CD4-positive, alpha-beta T cell (primary cell): ENCODE results near the gene LAMA2. TPM values are rescaled to one million over a fixed set of nuclear protein-coding genes. Genes with fewer than 3 reads are reported as not detected.

ENCODE experiments used
- ATAC-seq: fragments of 200-7000 bp; cut with Tn5 transposase; one replicate; pipeline ENCODE4 v1.10.0; 2022; ENCODE audit warnings: mild to moderate bottlenecking; ENCODE audit not compliant: poor library complexity
- CTCF ChIA-PET: fragments of 350-600 bp; sonication (Branson Sonifier 250); formaldehyde crosslinking; loops from one replicate; lab custom pipeline; 2021; ENCODE audit warnings: antibody characterized with exemption, inconsistent platforms; lab: Charles Lee
- POLR2A ChIA-PET: fragments of 350-600 bp; sonication (Branson Sonifier 250); formaldehyde crosslinking; loops from one replicate; lab custom pipeline; 2021; ENCODE audit warnings: antibody characterized with exemption, inconsistent platforms; lab: Charles Lee
- DNase-seq, 14 experiments: peaks; one replicate each; pipeline ENCODE4 v3.0.0-alpha.2; 2013 to 2020; ENCODE audit warnings: mixed read lengths in 2 of 14
- H3K27ac ChIP-seq, 2 donors: one replicate each; pipeline versions ENCODE4 v1.5.1 to v1.7.0; 2013; ENCODE audit warnings: low read length in 2 of 2, low read depth in 1 of 2, mild to moderate bottlenecking in 1 of 2
- H3K27me3 ChIP-seq, 2 experiments: 1 replicate in 1 of 2; 2 replicates in 1 of 2; pipeline versions ENCODE4 v1.6.1 to v1.7.0; 2013; ENCODE audit warnings: low read length in 2 of 2, control low read depth in 1 of 2, mild to moderate bottlenecking in 1 of 2, moderate library complexity in 1 of 2; ENCODE audit not compliant: insufficient read depth in 2 of 2, control insufficient read depth in 1 of 2
- H3K36me3 ChIP-seq: one replicate; pipeline ENCODE4 v1.6.1; 2013; ENCODE audit warnings: low read length, control low read depth; ENCODE audit not compliant: insufficient read depth
- H3K4me1 ChIP-seq: one replicate; pipeline ENCODE4 v1.6.1; 2013; ENCODE audit warnings: low read length, control low read depth; ENCODE audit not compliant: insufficient read depth
- H3K4me3 ChIP-seq: one replicate; pipeline ENCODE4 v1.5.1; 2013; ENCODE audit warnings: mild to moderate bottlenecking, low read length, moderate library complexity
- H3K9me3 ChIP-seq, 2 experiments: 1 replicate in 1 of 2; 2 replicates in 1 of 2; pipeline versions ENCODE4 v1.6.1 to v1.7.0; 2013; ENCODE audit warnings: low read length in 2 of 2, mild to moderate bottlenecking in 2 of 2, control low read depth in 1 of 2, moderate library complexity in 1 of 2; ENCODE audit not compliant: control insufficient read depth in 1 of 2, insufficient read depth in 1 of 2
- H3K27ac Mint-ChIP-seq: one replicate; pipeline ENCODE4 v1.8.0; 2020; ENCODE audit warnings: mixed read lengths
- H3K27me3 Mint-ChIP-seq: one replicate; pipeline ENCODE4 v1.8.0; 2021; ENCODE audit warnings: mixed read lengths
- H3K36me3 Mint-ChIP-seq: one replicate; pipeline ENCODE4 v1.8.0; 2021; ENCODE audit warnings: low read depth, mixed read lengths
- H3K4me1 Mint-ChIP-seq: one replicate; pipeline ENCODE4 v1.8.0; 2021; ENCODE audit warnings: low read depth, mixed read lengths
- H3K4me3 Mint-ChIP-seq: one replicate; pipeline ENCODE4 v1.8.0; 2020; ENCODE audit warnings: mild to moderate bottlenecking, mixed read lengths
- H3K9me3 Mint-ChIP-seq: one replicate; pipeline ENCODE4 v1.8.0; 2020; ENCODE audit warnings: mixed read lengths
- intact Hi-C, 2 experiments: fragments of 100-400 bp; cut with DNase I in 1 of 2; cut with micrococcal nuclease in 1 of 2; formaldehyde crosslinking; loops; one replicate each; pipeline versions ENCODE4 v1.15.1 to v1.9.0; 2023 to 2025; cut with DNase I, micrococcal nuclease
- total RNA-seq, 174 experiments: library from RNA in 2 of 174; stranded (reverse) in 2 of 174; gene quantifications; one replicate each; pipeline ENCODE4 v1.2.3 and lab custom pipeline; 2021 to 2026
- TF ChIP-seq, protein P1 (sequence below): fragments of 200-600 bp; IDR thresholded peaks from one replicate; pipeline ENCODE4 v1.8.0; 2022; ENCODE audit warnings: antibody characterized with exemption, mild to moderate bottlenecking

LAMA2 gene
- total RNA-seq, 2 experiments from 2014 or later, result 0.05 to 0.06 TPM

DNA sequence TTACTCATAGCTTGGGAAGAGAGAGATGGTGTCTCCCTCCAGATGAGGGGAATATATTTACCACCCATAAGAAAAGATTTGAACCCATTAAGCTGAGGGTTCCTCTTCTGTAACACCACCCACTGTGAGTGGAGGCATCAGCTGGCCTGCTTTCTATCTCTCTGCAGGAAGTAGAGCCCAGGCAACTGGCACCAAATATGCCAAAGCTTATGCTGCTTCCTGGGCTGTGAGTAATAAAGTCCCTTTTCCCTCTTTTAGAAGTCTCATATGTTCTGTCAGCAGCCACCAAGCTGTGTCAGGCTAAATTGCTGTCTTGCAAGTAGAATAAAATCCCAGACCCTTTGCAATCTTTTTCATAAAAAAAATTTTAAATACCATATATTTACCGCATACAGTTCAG is 241.4 kb downstream of the LAMA2 start:
- H3K36me3 ChIP-seq, result no peaks in the 10 kb centered on the region
- no peak overlapping the region for H3K4me3 Mint-ChIP-seq
- no peaks in the 10 kb centered on the region for H3K4me1 Mint-ChIP-seq
- intact Hi-C loops, result no loop called here
- TF ChIP-seq, protein P1, sequence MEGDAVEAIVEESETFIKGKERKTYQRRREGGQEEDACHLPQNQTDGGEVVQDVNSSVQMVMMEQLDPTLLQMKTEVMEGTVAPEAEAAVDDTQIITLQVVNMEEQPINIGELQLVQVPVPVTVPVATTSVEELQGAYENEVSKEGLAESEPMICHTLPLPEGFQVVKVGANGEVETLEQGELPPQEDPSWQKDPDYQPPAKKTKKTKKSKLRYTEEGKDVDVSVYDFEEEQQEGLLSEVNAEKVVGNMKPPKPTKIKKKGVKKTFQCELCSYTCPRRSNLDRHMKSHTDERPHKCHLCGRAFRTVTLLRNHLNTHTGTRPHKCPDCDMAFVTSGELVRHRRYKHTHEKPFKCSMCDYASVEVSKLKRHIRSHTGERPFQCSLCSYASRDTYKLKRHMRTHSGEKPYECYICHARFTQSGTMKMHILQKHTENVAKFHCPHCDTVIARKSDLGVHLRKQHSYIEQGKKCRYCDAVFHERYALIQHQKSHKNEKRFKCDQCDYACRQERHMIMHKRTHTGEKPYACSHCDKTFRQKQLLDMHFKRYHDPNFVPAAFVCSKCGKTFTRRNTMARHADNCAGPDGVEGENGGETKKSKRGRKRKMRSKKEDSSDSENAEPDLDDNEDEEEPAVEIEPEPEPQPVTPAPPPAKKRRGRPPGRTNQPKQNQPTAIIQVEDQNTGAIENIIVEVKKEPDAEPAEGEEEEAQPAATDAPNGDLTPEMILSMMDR, result no peak
- CTCF ChIA-PET, result no interaction called here
- H3K27me3 Mint-ChIP-seq, result no peaks in the 10 kb centered on the region
- H3K27ac Mint-ChIP-seq, result no peak overlapping the region
- ATAC-seq (no peak), DNase-seq (no peak)
- H3K36me3 Mint-ChIP-seq, result no peaks in the 10 kb centered on the region
- H3K4me3 ChIP-seq, result no peak overlapping the region
- no peaks in the 10 kb centered on the region for H3K27me3 ChIP-seq
- H3K9me3 ChIP-seq, result no peaks in the 10 kb centered on the region
- no peak overlapping the region for H3K27ac ChIP-seq
- H3K9me3 Mint-ChIP-seq, result no peaks in the 10 kb centered on the region
- POLR2A ChIA-PET, result no interaction called here
- no peaks in the 10 kb centered on the region for H3K4me1 ChIP-seq

DNA sequence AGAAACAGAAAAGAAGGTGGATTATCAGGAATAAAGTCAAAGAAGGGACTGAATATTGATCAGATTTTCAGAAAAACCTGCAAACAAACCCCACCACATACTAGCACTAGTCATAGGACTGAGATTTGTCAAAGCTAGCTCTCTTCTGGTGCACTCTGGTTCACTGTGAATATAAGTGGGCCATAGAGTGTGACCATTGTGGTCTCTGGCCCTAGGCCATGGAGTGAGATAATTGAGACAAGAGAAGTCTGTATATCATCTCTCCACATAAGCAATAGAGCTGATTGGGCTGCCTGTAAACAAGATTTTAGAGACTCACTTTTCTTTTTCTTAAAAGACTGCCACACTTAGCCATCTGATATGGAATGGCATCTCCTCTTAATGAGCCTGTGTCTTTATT is 247.2 kb downstream of the LAMA2 start:
- DNase-seq, result no peak
- Histone ChIP-seq H3K4me1 (no peaks in the 10 kb centered on the region), H3K4me3 (no peak overlapping the region), H3K9me3 (no peaks in the 10 kb centered on the region), H3K27ac (no peak overlapping the region), H3K27me3 (no peaks in the 10 kb centered on the region), H3K36me3 (no peaks in the 10 kb centered on the region)
- CTCF ChIA-PET, result no interaction called here
- no peak for ATAC-seq
- intact Hi-C loops, result no loop called here
- H3K27ac Mint-ChIP-seq, result no peak overlapping the region
- no peaks in the 10 kb centered on the region for H3K4me1 Mint-ChIP-seq
- H3K9me3 Mint-ChIP-seq, result no peaks in the 10 kb centered on the region
- TF ChIP-seq, protein P1, result no peak
- POLR2A ChIA-PET, result no interaction called here
- no peaks in the 10 kb centered on the region for H3K36me3 Mint-ChIP-seq
- H3K27me3 Mint-ChIP-seq, result peaks cover 4% of the 10 kb centered on the region
- no peak overlapping the region for H3K4me3 Mint-ChIP-seq

DNA sequence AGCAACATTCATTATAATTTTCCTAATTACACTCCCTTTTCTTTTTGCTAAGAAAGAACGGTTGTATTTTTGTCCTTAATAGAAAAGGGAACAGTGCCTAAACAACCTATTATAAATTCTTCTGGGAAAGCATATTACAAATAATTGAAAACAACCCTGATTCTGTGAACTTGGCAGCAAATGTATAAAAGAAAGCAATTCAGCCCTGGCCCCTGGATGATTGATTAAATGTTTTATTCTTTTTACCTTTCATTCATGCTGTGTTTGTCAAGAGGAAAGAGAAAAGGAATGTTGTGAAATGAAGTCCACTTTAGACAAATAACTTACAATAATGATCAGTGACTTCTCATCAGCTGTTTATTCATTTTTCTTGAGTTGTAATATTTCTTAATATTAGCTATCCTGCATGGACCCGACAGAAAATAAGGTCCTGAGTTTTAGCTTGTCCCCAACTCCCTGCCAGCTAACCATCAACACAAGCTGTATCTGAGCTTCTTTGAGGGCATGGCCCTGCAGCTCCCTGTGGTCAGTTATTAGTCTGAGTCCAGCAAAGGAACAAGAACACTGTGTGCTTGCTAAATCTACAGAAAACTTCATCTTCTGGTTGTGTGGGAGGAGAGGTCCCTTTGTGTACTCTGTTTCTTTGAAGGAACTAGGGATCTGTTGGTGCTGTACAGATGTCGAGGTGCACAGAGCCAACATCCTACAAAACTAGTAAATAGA is 248.2 kb downstream of the LAMA2 start:
- no peaks in the 10 kb centered on the region for H3K4me1 Mint-ChIP-seq
- H3K4me1 ChIP-seq, result no peaks in the 10 kb centered on the region
- ChIA-PET CTCF (no interaction called here), POLR2A (no interaction called here)
- ATAC-seq, result no peak
- H3K36me3 ChIP-seq, result no peaks in the 10 kb centered on the region
- no peaks in the 10 kb centered on the region for H3K9me3 Mint-ChIP-seq
- H3K27ac Mint-ChIP-seq, result no peak overlapping the region
- H3K27me3 ChIP-seq, result no peaks in the 10 kb centered on the region
- H3K4me3 Mint-ChIP-seq, result no peak overlapping the region
- H3K27me3 Mint-ChIP-seq, result peaks cover 4% of the 10 kb centered on the region
- no peak overlapping the region for H3K4me3 ChIP-seq
- H3K36me3 Mint-ChIP-seq, result no peaks in the 10 kb centered on the region
- no peak overlapping the region for H3K27ac ChIP-seq
- DNase-seq, result no peak
- H3K9me3 ChIP-seq, result no peaks in the 10 kb centered on the region
- intact Hi-C loops, result no loop called here
- TF ChIP-seq, protein P1, result no peak
